Peyer's patch (tissue), 4 donors: Measurements from ENCODE around the gene DGKI. TPM values are rescaled to one million over a fixed set of nuclear protein-coding genes. Genes with fewer than 3 reads are reported as not detected.

Experiments used
- DNase-seq, 3 donors: peaks; one replicate each; pipeline ENCODE4 v3.0.0-alpha.2; 2017 to 2019
- H3K27ac ChIP-seq, 4 donors: fragments of 200-600 bp; sonication (generic); one replicate each; pipeline ENCODE4 v1.5.1; 2016 to 2019
- H3K27me3 ChIP-seq, 2 donors: fragments of 200-600 bp; sonication (generic); one replicate each; pipeline ENCODE4 v1.5.1; 2019
- H3K36me3 ChIP-seq, 3 donors: fragments of 200-600 bp; sonication (generic); one replicate each; pipeline ENCODE4 v1.5.1; 2016 to 2019
- H3K4me1 ChIP-seq, 4 donors: fragments of 200-600 bp; sonication (generic); one replicate each; pipeline ENCODE4 v1.5.1; 2016 to 2019
- H3K4me3 ChIP-seq, 4 donors: fragments of 200-600 bp; sonication (generic); 1 replicate in 3 of 4; 2 replicates in 1 of 4; pipeline ENCODE4 v1.5.1; 2016 to 2019; ENCODE audit warnings: mild to moderate bottlenecking in 1 of 4
- H3K9me3 ChIP-seq, 4 donors: fragments of 200-600 bp; sonication (generic); one replicate each; pipeline ENCODE4 v1.5.1; 2016 to 2019; ENCODE audit warnings: mild to moderate bottlenecking in 1 of 4
- POLR2A ChIP-seq, 2 donors: fragments of 450-650 bp; IDR thresholded peaks; one replicate each; pipeline ENCODE4 v1.5.1; 2017; ENCODE audit warnings: antibody characterized with exemption in 2 of 2, mild to moderate bottlenecking in 2 of 2, moderate library complexity in 2 of 2
- total RNA-seq, 4 donors: library from RNA; depleted of rRNA; stranded (reverse); fragments of >200 nt; gene quantifications; one replicate each; pipeline ENCODE4 v1.1.0, GENCODE V29; 2016
- TF ChIP-seq, protein P1 (sequence below), 6 experiments: fragments of 450-650 bp in 4 of 6; fragments of 200-600 bp in 2 of 6; sonication (generic) in 1 of 6; IDR thresholded peaks; one replicate each; pipeline ENCODE4 v1.5.1; 2017 to 2019; ENCODE audit warnings: antibody characterized with exemption in 6 of 6, mild to moderate bottlenecking in 3 of 6, moderate library complexity in 1 of 6

The DGKI gene
- total RNA-seq, 4 donors from 2014 or later, result 0.19 to 0.40 (median 0.35) TPM; not detected in 1

- H3K36me3 ChIP-seq, result no peaks in the 10 kb centered on the region
- no peaks in the 10 kb centered on the region for H3K4me1 ChIP-seq
- no peaks in the 10 kb centered on the region for H3K27me3 ChIP-seq
- no peaks in the 10 kb centered on the region for H3K9me3 ChIP-seq
- no peak overlapping the region for H3K4me3 ChIP-seq
- no peak for DNase-seq
- no peak for TF ChIP-seq POLR2A (IDR thresholded peaks at IDR 0.05)
- TF ChIP-seq, protein P1, sequence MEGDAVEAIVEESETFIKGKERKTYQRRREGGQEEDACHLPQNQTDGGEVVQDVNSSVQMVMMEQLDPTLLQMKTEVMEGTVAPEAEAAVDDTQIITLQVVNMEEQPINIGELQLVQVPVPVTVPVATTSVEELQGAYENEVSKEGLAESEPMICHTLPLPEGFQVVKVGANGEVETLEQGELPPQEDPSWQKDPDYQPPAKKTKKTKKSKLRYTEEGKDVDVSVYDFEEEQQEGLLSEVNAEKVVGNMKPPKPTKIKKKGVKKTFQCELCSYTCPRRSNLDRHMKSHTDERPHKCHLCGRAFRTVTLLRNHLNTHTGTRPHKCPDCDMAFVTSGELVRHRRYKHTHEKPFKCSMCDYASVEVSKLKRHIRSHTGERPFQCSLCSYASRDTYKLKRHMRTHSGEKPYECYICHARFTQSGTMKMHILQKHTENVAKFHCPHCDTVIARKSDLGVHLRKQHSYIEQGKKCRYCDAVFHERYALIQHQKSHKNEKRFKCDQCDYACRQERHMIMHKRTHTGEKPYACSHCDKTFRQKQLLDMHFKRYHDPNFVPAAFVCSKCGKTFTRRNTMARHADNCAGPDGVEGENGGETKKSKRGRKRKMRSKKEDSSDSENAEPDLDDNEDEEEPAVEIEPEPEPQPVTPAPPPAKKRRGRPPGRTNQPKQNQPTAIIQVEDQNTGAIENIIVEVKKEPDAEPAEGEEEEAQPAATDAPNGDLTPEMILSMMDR (IDR thresholded peaks at IDR 0.05), result no peak
- H3K27ac ChIP-seq, result no peak overlapping the region
Observed at GRCh38 chr7:137690635-137691034, 156.1 kb downstream of the DGKI start.

DNA sequence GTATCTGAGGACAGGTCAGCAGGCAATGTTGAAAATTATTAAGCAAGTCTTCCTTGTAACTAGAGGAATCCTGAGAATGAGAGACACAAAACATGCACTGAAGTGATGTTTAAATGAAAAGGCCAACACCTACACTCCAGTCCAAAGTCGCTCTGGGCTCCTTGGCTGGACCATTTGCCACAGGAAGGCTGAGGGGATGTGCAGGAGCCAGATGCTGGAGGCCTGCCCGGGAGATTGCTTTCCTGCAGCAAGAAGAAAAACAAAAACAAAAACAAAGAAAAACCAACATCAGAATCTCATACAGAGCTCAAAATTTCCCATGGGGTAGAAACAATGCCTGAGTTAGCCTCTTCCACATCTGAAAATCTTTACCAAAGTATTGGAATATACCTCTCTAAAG is 157.0 kb downstream of the DGKI start:
- Histone ChIP-seq H3K4me3 (no peak overlapping the region), H3K27ac (no peak overlapping the region), H3K27me3 (no peaks in the 10 kb centered on the region), H3K36me3 (no peaks in the 10 kb centered on the region), H3K4me1 (no peaks in the 10 kb centered on the region), H3K9me3 (no peaks in the 10 kb centered on the region)
- no peak for DNase-seq
- no peak for TF ChIP-seq POLR2A (IDR thresholded peaks at IDR 0.05)
- TF ChIP-seq, protein P1 (IDR thresholded peaks at IDR 0.05), result no peak

DNA sequence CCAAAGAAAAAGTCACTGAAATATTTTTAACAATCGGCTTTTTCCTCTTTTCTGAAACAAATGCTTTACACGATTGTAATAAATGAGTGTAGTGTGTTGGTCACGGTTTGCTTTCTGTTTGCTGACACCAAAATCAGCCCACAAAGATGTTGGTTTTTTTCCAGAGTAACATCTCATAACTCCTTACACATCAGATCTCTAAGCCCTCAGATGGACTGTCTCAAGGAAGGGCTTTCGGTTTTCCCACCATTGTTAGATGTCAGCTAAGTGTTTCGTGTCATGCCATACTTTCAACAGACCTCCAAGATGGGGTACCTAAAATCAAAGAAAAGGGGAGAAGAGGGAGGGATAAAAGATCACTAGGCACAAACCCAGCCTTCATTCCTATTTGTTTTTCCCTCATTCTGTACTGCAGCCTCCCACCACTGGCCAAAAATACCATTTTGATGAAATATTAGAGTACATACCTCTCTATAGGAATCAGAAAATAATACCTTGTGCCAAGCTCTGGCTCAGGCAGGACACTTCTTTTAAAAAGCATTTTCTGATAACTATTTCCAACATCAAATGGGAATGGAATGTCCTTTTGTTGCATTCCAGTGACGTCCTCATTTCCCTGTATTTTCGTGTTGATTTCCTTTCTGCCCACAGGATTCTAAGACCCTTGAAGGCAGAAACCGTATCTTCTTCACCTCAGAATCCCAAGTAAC is 159.1 kb downstream of the DGKI start:
- Histone ChIP-seq H3K4me1 (no peaks in the 10 kb centered on the region), H3K27ac (no peak overlapping the region), H3K4me3 (no peak overlapping the region), H3K27me3 (no peaks in the 10 kb centered on the region), H3K9me3 (no peaks in the 10 kb centered on the region), H3K36me3 (no peaks in the 10 kb centered on the region)
- DNase-seq, result no peak
- TF ChIP-seq, protein P1 (IDR thresholded peaks at IDR 0.05), result no peak
- TF ChIP-seq POLR2A (IDR thresholded peaks at IDR 0.05), result no peak

DNA sequence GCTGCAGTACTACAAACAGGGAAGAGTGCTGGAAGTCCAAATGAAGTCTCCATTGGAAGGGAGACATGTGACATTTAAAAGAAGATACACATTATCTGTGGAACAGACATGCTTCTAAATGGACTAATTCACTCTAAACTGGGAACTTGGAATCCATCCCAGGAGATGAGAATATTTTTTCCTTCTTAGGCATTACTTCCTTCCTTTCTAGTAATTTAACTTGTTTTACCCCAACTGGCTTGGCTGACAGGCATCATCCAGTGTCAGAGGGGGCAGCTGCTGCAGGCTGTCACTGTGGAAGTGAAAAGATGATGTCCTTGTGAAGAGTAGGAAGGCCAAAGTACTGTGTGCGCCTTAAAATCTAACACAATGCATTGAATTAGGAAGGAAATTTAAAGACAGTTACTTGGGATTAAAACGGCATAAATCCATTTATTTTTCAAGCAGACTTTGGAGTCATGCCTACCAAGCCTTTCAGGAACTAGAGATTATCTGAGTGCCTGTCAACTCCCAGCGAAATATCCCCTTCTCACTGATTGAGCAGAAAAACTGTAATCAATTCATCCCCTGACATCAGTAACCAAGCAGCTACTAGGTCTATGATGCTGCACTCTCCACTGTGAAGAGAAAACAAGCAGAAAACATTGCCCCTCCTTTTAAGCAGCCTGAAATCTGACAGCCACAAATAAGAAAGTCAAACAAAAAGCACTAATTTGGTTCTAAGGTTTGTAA is 161.2 kb downstream of the DGKI start:
- no peak overlapping the region for H3K4me3 ChIP-seq
- no peak for DNase-seq

DNA sequence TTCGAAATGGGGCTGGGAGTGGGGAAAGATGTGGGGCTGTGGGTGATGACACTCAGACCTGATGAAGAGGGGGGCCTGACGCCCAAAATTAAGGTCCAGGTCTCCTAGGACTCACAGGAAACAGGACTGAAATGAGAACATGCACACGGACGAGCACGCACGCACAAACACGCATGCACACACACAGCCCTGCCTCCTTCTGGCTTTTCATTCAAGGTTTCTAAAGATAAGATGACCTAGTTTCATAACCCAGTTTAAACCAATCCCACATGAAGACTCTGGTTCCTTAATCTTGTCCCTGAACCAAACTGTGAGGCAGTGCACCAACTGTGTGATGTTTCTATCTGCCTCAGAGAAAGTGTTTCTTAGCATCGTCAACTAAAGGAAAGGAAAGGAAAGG is 162.0 kb downstream of the DGKI start:
- TF ChIP-seq, protein P1 (IDR thresholded peaks at IDR 0.05), result no peak
- no peak for TF ChIP-seq POLR2A (IDR thresholded peaks at IDR 0.05)
- no peaks in the 10 kb centered on the region for H3K4me1 ChIP-seq
- H3K9me3 ChIP-seq, result no peaks in the 10 kb centered on the region
- H3K4me3 ChIP-seq, result no peak overlapping the region
- no peak for DNase-seq
- H3K36me3 ChIP-seq, result no peaks in the 10 kb centered on the region
- H3K27me3 ChIP-seq, result no peaks in the 10 kb centered on the region
- no peak overlapping the region for H3K27ac ChIP-seq

More for the DNA sequence above, 161.2 kb downstream of the DGKI start:
- Histone ChIP-seq H3K27me3 (no peaks in the 10 kb centered on the region), H3K27ac (no peak overlapping the region), H3K9me3 (no peaks in the 10 kb centered on the region), H3K36me3 (no peaks in the 10 kb centered on the region), H3K4me1 (no peaks in the 10 kb centered on the region)
- TF ChIP-seq, protein P1 (IDR thresholded peaks at IDR 0.05), result no peak
